Thyroid gland (tissue), 4 donors: ENCODE results near the gene STAT2. TPM values are rescaled to one million over a fixed set of nuclear protein-coding genes. Genes with fewer than 3 reads are reported as not detected.

Experiments used
- DNase-seq, 2 donors: peaks; one replicate each; pipeline ENCODE4 v3.0.0-alpha.2; 2019
- H3K27ac ChIP-seq, 3 donors: fragments of 200-600 bp; sonication (generic); 1 replicate in 2 of 3; 2 replicates in 1 of 3; pipeline ENCODE4 v1.5.1; 2016 to 2019; ENCODE audit warnings: mild to moderate bottlenecking in 1 of 3, moderate library complexity in 1 of 3
- H3K27me3 ChIP-seq: fragments of 200-600 bp; sonication (generic); one replicate; pipeline ENCODE4 v1.5.1; 2019
- H3K36me3 ChIP-seq, 2 donors: fragments of 200-600 bp; sonication (generic); one replicate each; pipeline ENCODE4 v1.5.1; 2016 to 2019
- H3K4me1 ChIP-seq, 2 donors: fragments of 200-600 bp; sonication (generic); one replicate each; pipeline ENCODE4 v1.5.1; 2017 to 2019
- H3K4me3 ChIP-seq, 3 donors: fragments of 200-600 bp; sonication (generic); replicated peaks in 1 of 3; 1 replicate in 2 of 3; 2 replicates in 1 of 3; pipeline ENCODE4 v1.5.1; 2016; ENCODE audit warnings: mild to moderate bottlenecking in 1 of 3
- H3K9me3 ChIP-seq: fragments of 200-600 bp; sonication (generic); one replicate; pipeline ENCODE4 v1.5.1; 2017
- POLR2A ChIP-seq, 2 donors: fragments of 450-650 bp; IDR thresholded peaks; one replicate each; pipeline ENCODE4 v1.6.1; 2017; ENCODE audit warnings: antibody characterized with exemption in 2 of 2, mild to moderate bottlenecking in 2 of 2, moderate library complexity in 1 of 2
- WGBS, 2 donors: methylation state at CpG; one replicate each; pipeline ENCODE4 v1.1.5; 2017; 5-methylcytosine and 5-hydroxymethylcytosine counted together
- intact Hi-C: fragments of 100-400 bp; cut with DNase I; formaldehyde crosslinking; loops from one replicate; pipeline ENCODE4 v1.15.1; 2023
- total RNA-seq, 4 donors: library from RNA; depleted of rRNA; stranded (reverse); fragments of >200 nt; gene quantifications; one replicate each; pipeline ENCODE4 v1.2.3, GENCODE V29; 2016
- TF ChIP-seq, protein P1 (sequence below), 6 experiments: fragments of 200-600 bp in 3 of 6; fragments of 450-650 bp in 3 of 6; sonication (generic) in 3 of 6; IDR thresholded peaks; one replicate each; pipeline ENCODE4 v1.5.1; 2016 to 2019; ENCODE audit warnings: antibody characterized with exemption in 6 of 6, mild to moderate bottlenecking in 2 of 6, inconsistent platforms in 1 of 6, moderate library complexity in 1 of 6

Gene STAT2
- total RNA-seq, 4 donors from 2014 or later: 121 to 166 (median 146) TPM

DNA sequence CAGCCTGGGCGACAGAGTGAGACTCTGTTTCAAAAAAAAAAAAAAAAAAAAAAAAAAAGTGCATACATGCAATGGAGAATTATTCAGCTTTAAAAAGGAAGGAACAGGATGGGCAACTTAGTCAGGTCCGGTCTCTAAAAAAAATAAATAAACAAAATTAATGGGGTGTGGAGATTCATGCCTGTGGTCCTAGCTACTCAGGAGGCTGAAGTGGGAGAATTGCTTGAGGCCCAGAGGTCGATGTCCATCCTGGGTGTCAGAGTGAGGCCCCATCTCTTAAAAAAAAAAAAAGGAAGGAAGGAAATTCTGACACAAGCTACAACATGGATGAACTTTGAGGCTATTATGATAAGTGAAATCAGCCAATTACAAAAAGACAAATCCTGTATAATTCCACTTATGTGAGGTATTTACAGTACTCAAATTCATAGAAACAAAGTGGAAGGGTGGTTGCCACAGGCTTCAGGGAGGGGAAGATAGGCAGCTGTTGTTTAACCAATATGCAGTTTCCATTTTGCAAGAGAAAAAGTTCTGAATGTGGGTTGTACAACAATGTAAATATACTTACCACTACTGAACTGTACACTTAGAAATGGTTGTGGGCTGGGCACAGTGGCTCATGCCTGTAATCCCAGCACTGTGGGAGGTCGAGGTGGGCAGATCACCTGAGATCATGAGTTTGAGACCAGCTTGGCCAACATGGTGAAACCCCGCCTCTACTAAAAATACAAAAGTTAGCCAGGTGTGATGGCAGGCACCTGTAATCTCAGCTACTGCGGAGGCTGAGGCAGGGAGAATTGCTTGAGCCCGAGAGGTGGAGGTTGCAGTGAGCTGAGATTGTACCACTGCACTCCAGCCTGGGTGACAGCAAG lies 15.1 kb upstream of the STAT2 start:
- no peaks in the 10 kb centered on the region for H3K36me3 ChIP-seq
- intact Hi-C loops: no loop called here
- no peak for DNase-seq
- TF ChIP-seq, protein P1, sequence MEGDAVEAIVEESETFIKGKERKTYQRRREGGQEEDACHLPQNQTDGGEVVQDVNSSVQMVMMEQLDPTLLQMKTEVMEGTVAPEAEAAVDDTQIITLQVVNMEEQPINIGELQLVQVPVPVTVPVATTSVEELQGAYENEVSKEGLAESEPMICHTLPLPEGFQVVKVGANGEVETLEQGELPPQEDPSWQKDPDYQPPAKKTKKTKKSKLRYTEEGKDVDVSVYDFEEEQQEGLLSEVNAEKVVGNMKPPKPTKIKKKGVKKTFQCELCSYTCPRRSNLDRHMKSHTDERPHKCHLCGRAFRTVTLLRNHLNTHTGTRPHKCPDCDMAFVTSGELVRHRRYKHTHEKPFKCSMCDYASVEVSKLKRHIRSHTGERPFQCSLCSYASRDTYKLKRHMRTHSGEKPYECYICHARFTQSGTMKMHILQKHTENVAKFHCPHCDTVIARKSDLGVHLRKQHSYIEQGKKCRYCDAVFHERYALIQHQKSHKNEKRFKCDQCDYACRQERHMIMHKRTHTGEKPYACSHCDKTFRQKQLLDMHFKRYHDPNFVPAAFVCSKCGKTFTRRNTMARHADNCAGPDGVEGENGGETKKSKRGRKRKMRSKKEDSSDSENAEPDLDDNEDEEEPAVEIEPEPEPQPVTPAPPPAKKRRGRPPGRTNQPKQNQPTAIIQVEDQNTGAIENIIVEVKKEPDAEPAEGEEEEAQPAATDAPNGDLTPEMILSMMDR (IDR thresholded peaks at IDR 0.05): no peak
- TF ChIP-seq POLR2A (IDR thresholded peaks at IDR 0.05): no peak
- no peaks in the 10 kb centered on the region for H3K9me3 ChIP-seq
- no peak overlapping the region for H3K4me3 ChIP-seq
- H3K27ac ChIP-seq: no peak overlapping the region
- WGBS, 2 donors: 70% methylated on average over 7 of the region's 7 CpGs
- no peaks in the 10 kb centered on the region for H3K27me3 ChIP-seq
- no peaks in the 10 kb centered on the region for H3K4me1 ChIP-seq

DNA sequence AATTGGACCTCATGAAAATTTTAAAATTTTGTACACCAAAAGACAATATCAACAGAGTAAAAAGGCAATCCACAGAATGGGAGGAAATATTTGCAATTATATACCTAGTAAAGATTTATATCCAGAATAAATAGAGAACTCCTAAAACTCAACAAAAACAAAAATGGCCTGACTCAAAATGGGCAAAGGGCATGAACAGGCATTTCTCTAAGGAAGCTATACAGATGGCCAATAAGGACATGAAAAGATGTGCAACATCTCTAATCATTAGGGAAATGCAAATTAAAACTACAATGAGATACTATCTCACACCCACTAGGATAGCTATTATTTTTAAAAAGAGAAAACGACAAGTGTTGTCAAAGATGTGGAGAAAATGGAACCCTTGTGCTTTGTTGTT lies 13.6 kb upstream of the STAT2 start:
- 98% methylated on average over 1 of the region's 1 CpG for WGBS, 2 donors
- no peak for DNase-seq
- TF ChIP-seq, protein P1 (IDR thresholded peaks at IDR 0.05): no peak
- no peak for TF ChIP-seq POLR2A (IDR thresholded peaks at IDR 0.05)
- no peak overlapping the region for H3K27ac ChIP-seq
- H3K4me3 ChIP-seq: no peak overlapping the region
- no peaks in the 10 kb centered on the region for H3K36me3 ChIP-seq
- no peaks in the 10 kb centered on the region for H3K9me3 ChIP-seq
- H3K27me3 ChIP-seq: no peaks in the 10 kb centered on the region
- no peaks in the 10 kb centered on the region for H3K4me1 ChIP-seq
- intact Hi-C loops: no loop called here

DNA sequence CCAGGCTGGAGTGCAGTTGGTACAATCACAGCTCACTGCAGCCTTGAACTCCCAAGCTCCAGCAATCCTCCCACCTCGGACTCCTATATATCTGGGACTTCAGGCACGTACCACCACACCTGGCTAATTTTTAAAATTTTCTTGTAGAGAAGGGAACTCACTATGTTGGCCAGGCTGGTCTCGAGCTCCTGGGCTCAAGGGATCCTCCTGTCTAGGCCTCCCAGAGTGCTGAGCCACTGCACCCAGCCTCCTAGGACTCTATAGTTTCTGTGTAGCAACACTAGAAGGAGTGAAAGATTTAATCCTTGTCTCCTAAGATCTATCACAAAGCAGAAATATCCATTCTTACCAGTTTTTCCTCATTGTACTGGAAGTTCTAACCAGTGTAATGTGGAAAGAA lies 7.0 kb upstream of the STAT2 start:
- intact Hi-C loops: no loop called here
- Histone ChIP-seq H3K27ac (no peak overlapping the region), H3K36me3 (no peaks in the 10 kb centered on the region), H3K4me3 (no peak overlapping the region), H3K9me3 (no peaks in the 10 kb centered on the region), H3K4me1 (no peaks in the 10 kb centered on the region), H3K27me3 (no peaks in the 10 kb centered on the region)
- TF ChIP-seq POLR2A (IDR thresholded peaks at IDR 0.05): no peak
- 90 to 93% methylated on average over 3 of the region's 3 CpGs for WGBS, 2 donors
- DNase-seq: no peak

GRCh38 chr12:56362130-56363059 lies 2.5 kb upstream of the STAT2 start, which contains the start of gene APOF:
APOF (minus strand) TSS chr12:56362857; CDS start chr12:56362745, 112 bp downstream.
- no peak for DNase-seq
- H3K36me3 ChIP-seq: no peaks in the 10 kb centered on the region
- peaks cover 14 to 21% of the 10 kb centered on the region in 2 donors for H3K4me1 ChIP-seq
- no peak for TF ChIP-seq POLR2A (IDR thresholded peaks at IDR 0.05)
- TF ChIP-seq, protein P1 (IDR thresholded peaks at IDR 0.05): no peak
- H3K9me3 ChIP-seq: no peaks in the 10 kb centered on the region
- intact Hi-C loops: no loop called here
- H3K27ac ChIP-seq: no peak within 1 kb of the TSS
- H3K27me3 ChIP-seq: no peaks in the 10 kb centered on the region
- WGBS, 2 donors: 91 to 92% methylated on average over 10 of the region's 10 CpGs
- no peak within 1 kb of the TSS for H3K4me3 ChIP-seq

DNA sequence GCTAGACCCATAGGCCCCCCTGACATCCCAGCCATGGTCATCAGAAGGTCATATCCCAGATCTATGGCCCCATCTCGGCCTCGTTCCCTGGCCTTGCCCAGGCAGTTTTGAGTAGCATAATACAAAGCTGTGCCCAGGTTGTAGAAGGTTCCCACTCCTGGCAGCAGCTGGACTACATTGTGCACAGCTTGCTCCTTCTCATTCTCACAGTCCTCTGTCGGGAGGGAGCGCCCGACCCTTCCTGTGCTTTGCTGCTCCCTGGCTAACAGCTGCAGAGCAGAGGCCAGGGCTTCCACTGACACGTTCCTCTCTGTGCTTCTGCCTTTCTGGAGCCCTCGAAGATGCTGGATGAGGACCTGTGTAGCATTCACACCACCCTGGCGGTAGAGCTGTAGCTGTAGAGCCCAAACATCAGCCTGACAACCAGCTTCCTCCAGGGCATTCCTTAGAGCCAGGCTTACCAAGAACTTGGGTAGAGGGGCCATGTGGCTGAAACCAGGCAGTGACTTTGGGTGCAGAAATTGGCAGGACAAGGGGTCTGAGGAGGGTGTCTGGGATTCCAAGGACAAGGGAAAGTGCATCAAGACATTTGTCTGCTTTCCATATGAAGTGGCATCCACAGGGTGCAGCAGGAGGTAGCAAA lies 1.7 kb upstream of the STAT2 start:
- 82 to 90% methylated on average over 2 to 8 of the region's 8 CpGs for WGBS, 2 donors
- intact Hi-C loops: no loop called here
- Histone ChIP-seq H3K27me3 (no peaks in the 10 kb centered on the region), H3K36me3 (peaks cover 0 to 1% of the 10 kb centered on the region in 2 donors), H3K4me3 (no peak overlapping the region), H3K27ac (no peak overlapping the region), H3K9me3 (no peaks in the 10 kb centered on the region), H3K4me1 (peaks cover 14 to 21% of the 10 kb centered on the region in 2 donors)
- TF ChIP-seq, protein P1 (IDR thresholded peaks at IDR 0.05): no peak
- no peak for TF ChIP-seq POLR2A (IDR thresholded peaks at IDR 0.05)
- no peak for DNase-seq
